Spleen (tissue), 11 donors: ENCODE results near the gene XPR1. TPM values are rescaled to one million over a fixed set of nuclear protein-coding genes. Genes with fewer than 3 reads are reported as not detected.

ENCODE experiments used
- DNase-seq: peaks from one replicate; pipeline ENCODE4 v3.0.0-alpha.2; 2020
- H3K27ac ChIP-seq, 8 donors: fragments of 200-600 bp; sonication (generic) in 7 of 8; 1 replicate in 4 of 8; 2 replicates in 4 of 8; pipeline versions ENCODE4 v1.5.0 to v1.8.0; 2016 to 2021; ENCODE audit warnings: inconsistent platforms in 4 of 8, mild to moderate bottlenecking in 4 of 8, moderate library complexity in 1 of 8
- H3K27me3 ChIP-seq, 7 donors: fragments of 200-600 bp; sonication (generic) in 6 of 7; replicated peaks in 1 of 7; 1 replicate in 4 of 7; 2 replicates in 3 of 7; pipeline versions ENCODE4 v1.5.0 to v1.8.0; 2016 to 2021; ENCODE audit warnings: inconsistent platforms in 3 of 7, mild to moderate bottlenecking in 1 of 7
- H3K36me3 ChIP-seq, 6 donors: fragments of 200-600 bp; sonication (generic) in 5 of 6; 1 replicate in 4 of 6; 2 replicates in 2 of 6; pipeline versions ENCODE4 v1.5.0 to v1.8.0; 2016 to 2021; ENCODE audit warnings: inconsistent platforms in 2 of 6
- H3K4me1 ChIP-seq, 6 donors: fragments of 200-600 bp; sonication (generic) in 5 of 6; 1 replicate in 3 of 6; 2 replicates in 3 of 6; pipeline versions ENCODE4 v1.5.0 to v1.8.0; 2016 to 2021; ENCODE audit warnings: inconsistent platforms in 3 of 6
- H3K4me3 ChIP-seq, 8 donors: fragments of 200-600 bp; sonication (generic) in 7 of 8; 1 replicate in 4 of 8; 2 replicates in 4 of 8; pipeline versions ENCODE4 v1.5.0 to v1.8.0; 2016 to 2021; ENCODE audit warnings: inconsistent platforms in 4 of 8, mild to moderate bottlenecking in 4 of 8, moderate library complexity in 2 of 8
- H3K9me3 ChIP-seq, 8 donors: fragments of 200-600 bp; sonication (generic) in 7 of 8; 1 replicate in 4 of 8; 2 replicates in 4 of 8; pipeline versions ENCODE4 v1.5.0 to v1.8.0; 2016 to 2021; ENCODE audit warnings: inconsistent platforms in 4 of 8
- CTCF ChIP-seq, 11 experiments: fragments of 200-600 bp in 7 of 11; fragments of 450-650 bp in 4 of 11; sonication (generic) in 4 of 11; IDR thresholded peaks in 8 of 11; conservative IDR thresholded peaks in 3 of 11; 1 replicate in 7 of 11; 2 replicates in 4 of 11; pipeline versions ENCODE4 v1.4.0 to v1.8.0; 2016 to 2021; ENCODE audit warnings: antibody characterized with exemption in 11 of 11, inconsistent platforms in 4 of 11, mild to moderate bottlenecking in 1 of 11
- POLR2A ChIP-seq, 3 donors: fragments of 450-650 bp; IDR thresholded peaks; one replicate each; pipeline ENCODE4 v1.5.1; 2017; ENCODE audit warnings: antibody characterized with exemption in 3 of 3, mild to moderate bottlenecking in 1 of 3
- POLR2AphosphoS5 ChIP-seq, 3 donors: sonication (generic); formaldehyde crosslinking; IDR thresholded peaks; one replicate each; pipeline ENCODE4 v1.5.1; 2017; ENCODE audit warnings: antibody characterized with exemption in 3 of 3
- WGBS, 5 donors: extraction: QIAGEN DNeasy Blood & Tissue Kit in 3 of 5; methylation state at CpG; one replicate each; pipeline versions ENCODE4 v1.1.5 to v1.1.7; 2013 to 2018; 5-methylcytosine and 5-hydroxymethylcytosine counted together
- intact Hi-C: fragments of 100-400 bp; cut with DNase I; formaldehyde crosslinking; loops from one replicate; pipeline ENCODE4 v1.15.0; 2023; ENCODE audit warnings: low total_unique reads
- polyA plus RNA-seq, 3 donors: library from polyadenylated mRNA; stranded (reverse); fragments of 200-250 nt; gene quantifications; one replicate each; pipeline ENCODE4 v1.2.1, GENCODE V29; 2013
- total RNA-seq, 7 donors: library from RNA; depleted of rRNA in 3 of 7; stranded (reverse); fragments of >200 nt in 3 of 7; fragmentation: NEBNext Ultra II Directional in 4 of 7; extraction: Animal tissue kit (Norgen Biotek cat#: 25700) in 4 of 7; gene quantifications; one replicate each; pipeline versions ENCODE4 v1.1.0 to v1.2.1, GENCODE V29; 2016 to 2021
- donor health status: healthy with polysubstance abuse.
- donor health status: DM: no; HTN: no; CAD: no; lungs with moderate emphysema.
- donor health status: DM: no; HTN: no; CAD: no.
- donor health status: Bipolar disorder and iron deficiency.
- donor health status: healthy.
- donor health status: DM: no; HTN: no; CAD: no.
- donor health status: DM: yes; HTN: yes; CAD: no.

XPR1 gene
- total and polyA plus RNA-seq, 10 donors, result 2.3 to 26.8 (median 18.1) TPM

- TF ChIP-seq POLR2AphosphoS5 (IDR thresholded peaks at IDR 0.05), result no peak
- Histone ChIP-seq H3K27me3 (no peaks in the 10 kb centered on the region), H3K27ac (no peak overlapping the region), H3K36me3 (no peaks in the 10 kb centered on the region), H3K4me3 (no peak overlapping the region), H3K9me3 (no peaks in the 10 kb centered on the region), H3K4me1 (peaks cover 0 to 14% (median 8%) of the 10 kb centered on the region in 6 donors)
- 82 to 92% (median 89%) methylated on average over 4 of the region's 4 CpGs for WGBS, 5 donors
- no peak for DNase-seq
- intact Hi-C loops, result no loop called here
These were observed 11.2 kb upstream of the XPR1 start for GRCh38 chr1:180620581-180620980.

GRCh38 chr1:180622658-180623508 is 8.9 kb upstream of the XPR1 start:
- H3K4me3 ChIP-seq, result no peak overlapping the region
- 94 to 98% (median 97%) methylated on average over 9 to 10 of the region's 10 CpGs for WGBS, 5 donors
- peaks cover 0 to 5% (median 2%) of the 10 kb centered on the region in 6 donors for H3K4me1 ChIP-seq
- H3K36me3 ChIP-seq, result no peaks in the 10 kb centered on the region
- intact Hi-C loops, result no loop called here
- no peak for DNase-seq
- no peak for TF ChIP-seq POLR2AphosphoS5 (IDR thresholded peaks at IDR 0.05)
- TF ChIP-seq POLR2A (IDR thresholded peaks at IDR 0.05), result no peak
- H3K27me3 ChIP-seq, result no peaks in the 10 kb centered on the region
- no peak overlapping the region for H3K27ac ChIP-seq
- no peaks in the 10 kb centered on the region for H3K9me3 ChIP-seq

DNA sequence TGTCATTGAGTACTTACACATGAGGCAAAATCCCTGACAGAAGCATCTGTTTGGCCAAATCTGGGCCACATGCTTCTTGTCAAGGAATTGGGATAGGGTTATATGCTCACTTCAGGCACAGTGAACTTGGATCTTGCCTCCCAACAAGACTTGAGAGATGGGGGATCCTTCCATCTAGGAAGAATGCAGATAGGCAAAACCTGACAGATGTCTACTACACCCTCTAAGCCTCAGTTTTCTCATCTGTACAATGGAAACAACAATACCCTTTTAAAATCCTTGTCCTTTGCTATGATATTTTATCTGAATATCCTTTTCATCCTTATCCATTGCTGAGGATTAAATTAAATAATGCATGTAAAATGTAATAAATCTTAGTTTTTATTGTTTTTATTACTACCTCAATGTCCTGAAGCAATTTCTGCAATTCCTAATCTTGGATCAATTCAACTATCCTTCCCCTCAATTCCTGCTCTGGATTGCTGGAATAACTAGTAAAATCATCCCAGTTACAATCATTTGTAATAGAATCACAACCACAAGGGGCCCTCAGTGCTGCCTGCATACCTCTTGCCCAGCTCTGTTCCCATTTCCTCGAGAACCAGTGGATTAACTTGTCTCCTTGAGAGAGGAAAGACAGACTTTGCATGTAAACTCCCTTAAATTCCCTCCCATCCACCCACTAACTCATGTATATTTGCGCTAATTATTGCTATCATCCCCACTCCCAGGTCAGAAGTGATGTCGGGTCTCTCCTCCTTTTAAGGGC is 8.1 kb upstream of the XPR1 start:
- WGBS, 5 donors, result 63 to 88% (median 83%) methylated on average over 3 of the region's 3 CpGs
- intact Hi-C loops, result no loop called here
- TF ChIP-seq POLR2AphosphoS5 (IDR thresholded peaks at IDR 0.05), result no peak
- TF ChIP-seq POLR2A (IDR thresholded peaks at IDR 0.05), result no peak
- TF ChIP-seq CTCF (IDR thresholded peaks at IDR 0.05 in 8 of 11, conservative IDR thresholded peaks at IDR 0.05 in 3 of 11), result no peak
- Histone ChIP-seq H3K4me3 (no peak overlapping the region), H3K27ac (no peak overlapping the region), H3K27me3 (no peaks in the 10 kb centered on the region), H3K4me1 (no peaks in the 10 kb centered on the region), H3K9me3 (no peaks in the 10 kb centered on the region), H3K36me3 (no peaks in the 10 kb centered on the region)
- DNase-seq, result no peak

GRCh38 chr1:180626711-180627110 is 5.1 kb upstream of the XPR1 start:
- 66 to 90% (median 79%) methylated on average over 1 of the region's 1 CpG for WGBS, 5 donors
- H3K27ac ChIP-seq, result no peak overlapping the region
- no peaks in the 10 kb centered on the region for H3K9me3 ChIP-seq
- DNase-seq, result no peak
- no peak overlapping the region for H3K4me3 ChIP-seq
- TF ChIP-seq POLR2AphosphoS5 (IDR thresholded peaks at IDR 0.05) (no peak), CTCF (IDR thresholded peaks at IDR 0.05 in 8 of 11, conservative IDR thresholded peaks at IDR 0.05 in 3 of 11) (no peak)
- H3K36me3 ChIP-seq, result no peaks in the 10 kb centered on the region
- H3K4me1 ChIP-seq, result peaks cover 5 to 19% (median 12%) of the 10 kb centered on the region in 6 donors
- H3K27me3 ChIP-seq, result no peaks in the 10 kb centered on the region
- intact Hi-C loops, result no loop called here

- DNase-seq, result no peak
- no peak overlapping the region for H3K4me3 ChIP-seq
- no peaks in the 10 kb centered on the region for H3K9me3 ChIP-seq
- H3K27ac ChIP-seq, result no peak overlapping the region
- 84 to 94% (median 91%) methylated on average over 1 of the region's 1 CpG for WGBS, 5 donors
- H3K4me1 ChIP-seq, result peaks cover 5 to 19% (median 12%) of the 10 kb centered on the region in 6 donors
- intact Hi-C loops, result no loop called here
- TF ChIP-seq POLR2A (IDR thresholded peaks at IDR 0.05) (no peak), CTCF (IDR thresholded peaks at IDR 0.05 in 8 of 11, conservative IDR thresholded peaks at IDR 0.05 in 3 of 11) (no peak), POLR2AphosphoS5 (IDR thresholded peaks at IDR 0.05) (no peak)
- no peaks in the 10 kb centered on the region for H3K27me3 ChIP-seq
- H3K36me3 ChIP-seq, result no peaks in the 10 kb centered on the region
These were observed 4.4 kb upstream of the XPR1 start for GRCh38 chr1:180627411-180627810.
